Measurements from ENCODE around the gene TASP1.

- TF ChIP-seq CTCF (IDR thresholded peaks at IDR 0.05), result no peak
- TF ChIP-seq POLR2A (IDR thresholded peaks at IDR 0.05), result no peak
- no peak for TF ChIP-seq POLR2AphosphoS5 (IDR thresholded peaks at IDR 0.05)
- TF ChIP-seq EP300 (IDR thresholded peaks at IDR 0.05), result no peak
Observed at GRCh38 chr20:13683833-13684232, 45.1 kb upstream of the TASP1 start.
